HepG2 (cell line): ENCODE data around the gene NEURL1. TPM values are rescaled to one million over a fixed set of nuclear protein-coding genes. Genes with fewer than 3 reads are reported as not detected.

Experiments
- ATAC-seq: fragments of 200-7000 bp; cut with Tn5 transposase; 3 replicates; pipeline ENCODE4 v1.9.1; 2020; ENCODE audit warnings: mild to moderate bottlenecking, moderate library complexity
- BruUV-seq: library from RNA; stranded (reverse); fragments of 400-500 nt; replicated peaks from 2 replicates; lab custom pipeline; 2021; lab: Mats Ljungman, UMichigan
- CTCF ChIA-PET: fragments of 300-600 bp; formaldehyde crosslinking; extraction: SDS; loops from one replicate; lab custom pipeline; 2021; ENCODE audit warnings: low total read pairs, inconsistent platforms, low intra/inter-chr PET ratio; lab: Yijun Ruan, JAX
- POLR2A ChIA-PET: fragments of 350-600 bp; sonication (Branson Sonifier 250); formaldehyde crosslinking; loops from one replicate; lab custom pipeline; 2020; ENCODE audit warnings: antibody characterized with exemption, inconsistent platforms; lab: Yijun Ruan, JAX
- DNase-seq: peaks from one replicate; pipeline ENCODE4 v3.0.0-alpha.2; 2015; ENCODE audit warnings: low spot score
- FAIRE-seq: peaks from 3 replicates; lab custom pipeline; 2011; peaks lifted over from hg19 to GRCh38; lab: Jason Lieb, UNC
- H2AFZ ChIP-seq: one replicate; pipeline ENCODE4 v1.6.1; 2011; ENCODE audit warnings: low read length, inconsistent platforms
- H3K27ac ChIP-seq: fragments of 300-600 bp; 3 replicates; pipeline ENCODE4 v1.8.0; 2011; ENCODE audit warnings: mixed run types, mild to moderate bottlenecking, mixed read lengths, low read length, inconsistent platforms; ENCODE audit not compliant: insufficient read depth; ENCODE audit errors: extremely low read length
- H3K27me3 ChIP-seq, 2 experiments: fragments of 200-600 bp in 1 of 2; 2 replicates in 1 of 2; 3 replicates in 1 of 2; pipeline versions ENCODE4 v1.6.0 to v1.8.0; 2011; ENCODE audit warnings: low read length in 2 of 2, mild to moderate bottlenecking in 2 of 2, moderate library complexity in 2 of 2, inconsistent platforms in 1 of 2; ENCODE audit not compliant: insufficient read depth in 2 of 2, control insufficient read depth in 1 of 2
- H3K36me3 ChIP-seq, 2 experiments: fragments of 200-600 bp in 1 of 2; replicated peaks in 1 of 2; 2 replicates in 1 of 2; 3 replicates in 1 of 2; pipeline versions ENCODE4 v1.5.1 to v1.8.0; 2011; ENCODE audit warnings: low read length in 2 of 2, inconsistent platforms in 1 of 2; ENCODE audit not compliant: insufficient read depth in 2 of 2, control insufficient read depth in 1 of 2
- H3K4me1 ChIP-seq: 2 replicates; pipeline ENCODE4 v1.5.1; 2012; ENCODE audit warnings: low read length, inconsistent platforms; ENCODE audit not compliant: insufficient read depth
- H3K4me2 ChIP-seq: 2 replicates; pipeline ENCODE4 v1.6.0; 2011; ENCODE audit warnings: low read depth, low read length, inconsistent platforms
- H3K4me3 ChIP-seq, 3 experiments: fragments of 200-600 bp in 1 of 3; sonication (generic), shearing (Covaris generic) in 1 of 3; replicated peaks in 1 of 3; 2 replicates each; pipeline ENCODE4 v1.5.1; 2011 to 2016; ENCODE audit warnings: low read length in 3 of 3, inconsistent platforms in 2 of 3, low read depth in 2 of 3, mild to moderate bottlenecking in 2 of 3, control low read depth in 1 of 3, mixed read lengths in 1 of 3; ENCODE audit not compliant: insufficient read depth in 1 of 3
- H3K79me2 ChIP-seq: one replicate; pipeline ENCODE4 v1.6.1; 2011; ENCODE audit warnings: low read length, inconsistent platforms; ENCODE audit not compliant: insufficient read depth
- H3K9ac ChIP-seq: 2 replicates; pipeline ENCODE4 v1.6.0; 2011; ENCODE audit warnings: mild to moderate bottlenecking, low read depth, low read length, inconsistent platforms; ENCODE audit not compliant: insufficient read depth
- H3K9me3 ChIP-seq: 2 replicates; pipeline ENCODE4 v1.5.1; 2012; ENCODE audit warnings: mild to moderate bottlenecking, low read length
- H4K20me1 ChIP-seq: 2 replicates; pipeline ENCODE4 v1.6.0; 2011; ENCODE audit warnings: inconsistent platforms, mild to moderate bottlenecking, low read length, moderate library complexity; ENCODE audit not compliant: insufficient read depth
- CHD4 ChIP-seq: fragments of 200-600 bp; sonication (generic); IDR thresholded peaks from 2 replicates; pipeline ENCODE4 v1.7.0; 2017; ENCODE audit warnings: mild to moderate bottlenecking, low read length, borderline replicate concordance
- ELF1 ChIP-seq: sonication (generic); formaldehyde crosslinking; IDR thresholded peaks from 2 replicates; pipeline ENCODE4 v1.4.0; 2020; ENCODE audit warnings: missing genetic modification reagents
- ESRRA ChIP-seq: sonication (generic); formaldehyde crosslinking; IDR thresholded peaks from 2 replicates; pipeline ENCODE4 v1.5.1; 2020; ENCODE audit warnings: mild to moderate bottlenecking, low read depth, missing genetic modification reagents
- GZF1 ChIP-seq: sonication (generic); formaldehyde crosslinking; IDR thresholded peaks from 2 replicates; pipeline ENCODE4 v1.5.1; 2020; ENCODE audit warnings: mild to moderate bottlenecking, missing genetic modification reagents
- HNRNPK ChIP-seq: fragments of 200-400 bp; formaldehyde crosslinking; IDR thresholded peaks from 2 replicates; pipeline ENCODE4 v1.6.1; 2018; ENCODE audit warnings: low read length, low read depth, moderate library complexity, mild to moderate bottlenecking; ENCODE audit not compliant: poor library complexity, severe bottlenecking
- RBAK ChIP-seq: sonication (generic); formaldehyde crosslinking; IDR thresholded peaks from 2 replicates; pipeline ENCODE4 v1.5.1; 2020; ENCODE audit warnings: mild to moderate bottlenecking, missing genetic modification reagents
- SP4 ChIP-seq: sonication (generic); formaldehyde crosslinking; IDR thresholded peaks from 2 replicates; pipeline ENCODE4 v1.8.1; 2023; ENCODE audit warnings: mild to moderate bottlenecking, missing genetic modification reagents
- ZNF441 ChIP-seq: sonication (generic); formaldehyde crosslinking; IDR thresholded peaks from 2 replicates; pipeline ENCODE4 v1.7.0; 2021; ENCODE audit warnings: missing genetic modification reagents, borderline replicate concordance
- ZNF503 ChIP-seq: sonication (generic); formaldehyde crosslinking; IDR thresholded peaks from 2 replicates; pipeline ENCODE4 v1.4.0; 2020; ENCODE audit warnings: missing genetic modification reagents
- WGBS: methylation state at CpG from one replicate; pipeline ENCODE4 v1.1.6; 2017; ENCODE audit warnings: low lambda C conversion rate; 5-methylcytosine and 5-hydroxymethylcytosine counted together
- in situ Hi-C: cut with HindIII; loops from 2 replicates; pipeline ENCODE4 v1.10.0; 2017; ENCODE audit warnings: low pct_unique_long_range_greater_than_20kb; ENCODE audit not compliant: extremely low pct_ligation_motif_present
- intact Hi-C: fragments of 100-400 bp; cut with micrococcal nuclease; formaldehyde crosslinking; loops from one replicate; pipeline ENCODE4 v1.10.0; 2022; ENCODE audit not compliant: unreplicated experiment
- polyA plus RNA-seq, 8 experiments: library from polyadenylated mRNA; depleted of rRNA in 3 of 8; stranded (reverse) in 7 of 8; unstranded in 1 of 8; fragments of >200 nt; fragmentation: Illumina TruSeq in 4 of 8; extraction: Trizol in 4 of 8; gene quantifications; 2 replicates each; pipeline versions ENCODE4 v1.2.1 to v1.2.3, GENCODE V29; 2011 to 2016; ENCODE audit warnings: low read depth in 4 of 8, missing spikeins in 1 of 8, mixed read lengths in 1 of 8; ENCODE audit not compliant: insufficient read depth in 1 of 8
- total RNA-seq, 5 experiments: library from RNA; depleted of rRNA; stranded (reverse); fragments of >200 nt; fragmentation: Illumina TruSeq; extraction: Trizol; gene quantifications; 2 replicates each; pipeline ENCODE4 v1.2.3, GENCODE V29; 2016; ENCODE audit warnings: low read depth in 1 of 5

The NEURL1 gene
- total and polyA plus RNA-seq, 2 of the 13 experiments (the other 11 are each of a cell fraction or from before 2014, with no cell fraction given): not detected

DNA sequence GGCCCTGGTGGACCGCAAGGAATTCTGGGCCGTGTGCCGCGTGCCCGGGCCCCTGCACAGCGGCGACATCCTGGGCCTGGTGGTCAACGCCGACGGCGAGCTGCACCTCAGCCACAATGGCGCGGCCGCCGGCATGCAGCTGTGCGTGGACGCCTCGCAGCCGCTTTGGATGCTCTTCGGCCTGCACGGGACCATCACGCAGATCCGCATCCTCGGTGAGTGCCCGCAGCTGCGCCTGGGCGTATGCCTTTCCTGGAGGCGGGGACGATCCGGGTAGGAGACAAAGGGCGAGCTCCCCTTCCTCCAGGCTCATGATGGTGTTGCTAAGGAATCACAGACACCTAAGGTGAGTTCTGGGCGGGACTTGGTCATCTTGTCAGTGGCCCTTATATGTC is 91.5 kb downstream of the NEURL1 start:
- BruUV-seq: no TSS peak

DNA sequence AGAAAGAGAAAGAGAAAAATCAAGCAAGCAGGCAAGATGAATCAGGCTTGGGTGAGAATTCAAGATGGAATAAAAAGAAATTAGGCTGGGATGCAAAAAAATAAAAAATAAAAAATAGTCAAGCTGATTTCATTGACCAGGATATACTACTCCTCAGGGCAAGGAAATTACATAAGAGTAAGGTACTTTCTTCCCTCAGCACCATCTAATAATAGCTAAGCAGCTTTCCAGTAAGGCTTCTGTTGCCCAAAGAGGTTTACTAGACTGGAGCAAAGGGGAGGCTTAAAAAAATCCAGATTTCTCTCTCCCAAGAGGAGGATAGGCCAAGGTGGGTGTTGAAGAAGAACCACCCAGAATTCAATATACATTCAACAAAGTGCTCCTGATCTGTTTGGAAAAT is 93.6 kb downstream of the NEURL1 start:
- ChIA-PET POLR2A (no interaction called here), CTCF (no interaction called here)
- Histone ChIP-seq H3K4me3 (no peak overlapping the region), H4K20me1 (no peaks in the 10 kb centered on the region), H2AFZ (no peak overlapping the region), H3K27ac (no peak overlapping the region), H3K4me2 (no peak overlapping the region), H3K79me2 (no peaks in the 10 kb centered on the region), H3K36me3 (no peaks in the 10 kb centered on the region), H3K9ac (no peak overlapping the region), H3K9me3 (no peaks in the 10 kb centered on the region; the same call in 1 of the 2 replicates), H3K4me1 (peaks cover 22% of the 10 kb centered on the region), H3K27me3 (peaks cover 2 to 11% of the 10 kb centered on the region in 2 experiments; a peak in 1 of 5 replicates)
- BruUV-seq: no TSS peak
- FAIRE-seq (no peak), DNase-seq (no peak), ATAC-seq (no peak)
- in situ Hi-C loops: no loop called here
- intact Hi-C loops: no loop called here
- TF ChIP-seq GZF1 (CRISPR knock-in tag) (no peak), HNRNPK (no peak), RBAK (CRISPR knock-in tag) (no peak), ZNF441 (CRISPR knock-in tag) (no peak), SP4 (no peak), CHD4 (no peak)

More for the DNA sequence above, 91.5 kb downstream of the NEURL1 start:
- ATAC-seq (no peak), FAIRE-seq (no peak), DNase-seq (no peak)
- intact Hi-C loops (no loop called here), in situ Hi-C loops (no loop called here)
- no peak overlapping the region for H3K4me3 ChIP-seq
- no peak overlapping the region for H3K4me2 ChIP-seq
- ChIA-PET CTCF (no interaction called here), POLR2A (no interaction called here)
- no peaks in the 10 kb centered on the region for H3K79me2 ChIP-seq
- H3K27ac ChIP-seq: no peak overlapping the region
- H3K27me3 ChIP-seq: peaks cover 2 to 19% of the 10 kb centered on the region in 2 experiments; a peak in 4 of 5 replicates
- no peak overlapping the region for H3K9ac ChIP-seq
- no peaks in the 10 kb centered on the region for H3K36me3 ChIP-seq
- H2AFZ ChIP-seq: no peak overlapping the region
- WGBS: 93% methylated on average over 19 of the region's 32 CpGs
- H3K9me3 ChIP-seq: no peaks in the 10 kb centered on the region; the same call in 1 of the 2 replicates
- H4K20me1 ChIP-seq: no peaks in the 10 kb centered on the region
- no peak for TF ChIP-seq ESRRA
- no peak for TF ChIP-seq ZNF503
- no peak for TF ChIP-seq ELF1 (CRISPR knock-in tag)
- peaks cover 32% of the 10 kb centered on the region for H3K4me1 ChIP-seq
